Panc1 (cell line): Measurements from ENCODE around the gene RNU5B-1.

ENCODE experiments used
- POLR2AphosphoS5 ChIP-seq: IDR thresholded peaks from 2 replicates; pipeline ENCODE4 v1.6.1; 2012; ENCODE audit warnings: mild to moderate bottlenecking, low read depth, low read length, moderate library complexity
- SIN3A ChIP-seq: IDR thresholded peaks from 2 replicates; pipeline ENCODE4 v1.6.1; 2012; ENCODE audit warnings: low read depth, mild to moderate bottlenecking, low read length, moderate library complexity, borderline replicate concordance; ENCODE audit not compliant: insufficient read depth
- TF ChIP-seq, protein P1 (sequence below): fragments of 450-650 bp; IDR thresholded peaks from 2 replicates; pipeline ENCODE4 v1.5.1; 2017; ENCODE audit warnings: mild to moderate bottlenecking

DNA sequence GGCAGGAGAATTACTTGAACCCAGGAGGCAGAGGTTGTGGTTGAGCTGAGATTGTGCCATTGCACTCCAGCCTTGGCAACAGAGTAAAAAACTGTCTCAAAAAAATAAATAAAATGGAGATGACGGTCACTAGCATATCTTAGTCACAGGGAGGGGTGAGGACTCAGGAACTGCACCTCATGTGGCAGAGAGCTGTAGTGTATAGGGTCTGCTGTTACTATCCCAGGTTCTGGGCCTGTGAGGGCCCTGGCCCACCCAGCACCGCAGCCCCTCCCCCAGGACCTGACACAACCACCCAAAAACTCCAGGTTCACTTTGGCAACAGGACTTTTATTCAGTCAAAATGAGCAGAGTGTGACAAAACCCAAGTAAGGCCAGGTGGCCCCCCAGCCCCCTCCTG, 22.3 kb downstream of the RNU5B-1 start:
- TF ChIP-seq, protein P1, sequence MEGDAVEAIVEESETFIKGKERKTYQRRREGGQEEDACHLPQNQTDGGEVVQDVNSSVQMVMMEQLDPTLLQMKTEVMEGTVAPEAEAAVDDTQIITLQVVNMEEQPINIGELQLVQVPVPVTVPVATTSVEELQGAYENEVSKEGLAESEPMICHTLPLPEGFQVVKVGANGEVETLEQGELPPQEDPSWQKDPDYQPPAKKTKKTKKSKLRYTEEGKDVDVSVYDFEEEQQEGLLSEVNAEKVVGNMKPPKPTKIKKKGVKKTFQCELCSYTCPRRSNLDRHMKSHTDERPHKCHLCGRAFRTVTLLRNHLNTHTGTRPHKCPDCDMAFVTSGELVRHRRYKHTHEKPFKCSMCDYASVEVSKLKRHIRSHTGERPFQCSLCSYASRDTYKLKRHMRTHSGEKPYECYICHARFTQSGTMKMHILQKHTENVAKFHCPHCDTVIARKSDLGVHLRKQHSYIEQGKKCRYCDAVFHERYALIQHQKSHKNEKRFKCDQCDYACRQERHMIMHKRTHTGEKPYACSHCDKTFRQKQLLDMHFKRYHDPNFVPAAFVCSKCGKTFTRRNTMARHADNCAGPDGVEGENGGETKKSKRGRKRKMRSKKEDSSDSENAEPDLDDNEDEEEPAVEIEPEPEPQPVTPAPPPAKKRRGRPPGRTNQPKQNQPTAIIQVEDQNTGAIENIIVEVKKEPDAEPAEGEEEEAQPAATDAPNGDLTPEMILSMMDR, result no peak
- TF ChIP-seq SIN3A (no peak), POLR2AphosphoS5 (no peak)
